Neural progenitor cell (in vitro differentiated cells): ENCODE results near the gene RNH1. TPM values are rescaled to one million over a fixed set of nuclear protein-coding genes. Genes with fewer than 3 reads are reported as not detected.

ENCODE experiments used
- DNase-seq: peaks from one replicate; pipeline ENCODE4 v3.0.0-alpha.2; 2016; ENCODE audit warnings: low spot score
- H2AFZ ChIP-seq: fragments of 200-600 bp; sonication (generic); replicated peaks from 2 replicates; pipeline ENCODE4 v1.6.1; 2016; ENCODE audit warnings: antibody characterized with exemption
- H3F3A ChIP-seq: fragments of 200-600 bp; sonication (generic); 2 replicates; pipeline ENCODE4 v1.6.1; 2016; ENCODE audit warnings: antibody characterized with exemption, low read depth
- H3K27ac ChIP-seq: fragments of 200-600 bp; sonication (generic); 2 replicates; pipeline ENCODE4 v1.5.1; 2016; ENCODE audit warnings: mild to moderate bottlenecking
- H3K27me3 ChIP-seq: fragments of 200-600 bp; sonication (generic); 2 replicates; pipeline ENCODE4 v1.6.1; 2016; ENCODE audit warnings: mild to moderate bottlenecking, moderate library complexity
- H3K36me3 ChIP-seq: fragments of 200-600 bp; sonication (generic); 2 replicates; pipeline ENCODE4 v1.5.1; 2016
- H3K4me1 ChIP-seq: fragments of 200-600 bp; sonication (generic); 2 replicates; pipeline ENCODE4 v1.6.1; 2016; ENCODE audit warnings: mixed run types
- H3K4me2 ChIP-seq: fragments of 200-600 bp; sonication (generic); 2 replicates; pipeline ENCODE4 v1.6.1; 2016
- H3K4me3 ChIP-seq: fragments of 200-600 bp; sonication (generic); 2 replicates; pipeline ENCODE4 v1.5.1; 2016
- H3K79me2 ChIP-seq: fragments of 200-600 bp; sonication (generic); 2 replicates; pipeline ENCODE4 v1.6.1; 2016; ENCODE audit warnings: low read depth
- H3K9ac ChIP-seq: fragments of 200-600 bp; sonication (generic); 2 replicates; pipeline ENCODE4 v1.6.1; 2016
- H3K9me3 ChIP-seq: fragments of 200-600 bp; sonication (generic); 2 replicates; pipeline ENCODE4 v1.5.1; 2016; ENCODE audit warnings: low read depth
- H4K20me1 ChIP-seq: fragments of 200-600 bp; sonication (generic); 2 replicates; pipeline ENCODE4 v1.6.1; 2016; ENCODE audit warnings: low read depth
- H3K27ac Mint-ChIP-seq: 3 replicates; pipeline ENCODE4 v1.8.0; 2021; ENCODE audit warnings: mixed read lengths
- H3K27me3 Mint-ChIP-seq: 2 replicates; pipeline ENCODE4 v1.8.0; 2022; ENCODE audit warnings: low read depth, mild to moderate bottlenecking, inconsistent platforms, moderate library complexity, mixed read lengths; ENCODE audit not compliant: insufficient read depth
- H3K36me3 Mint-ChIP-seq: 3 replicates; pipeline ENCODE4 v1.8.0; 2021; ENCODE audit warnings: mixed read lengths
- H3K4me1 Mint-ChIP-seq: 3 replicates; pipeline ENCODE4 v1.8.0; 2021; ENCODE audit warnings: mixed read lengths
- H3K4me3 Mint-ChIP-seq: 3 replicates; pipeline ENCODE4 v1.8.0; 2021; ENCODE audit warnings: mild to moderate bottlenecking, moderate library complexity, mixed read lengths
- H3K9me3 Mint-ChIP-seq: 3 replicates; pipeline ENCODE4 v1.8.0; 2020; ENCODE audit warnings: mixed read lengths
- CTCF ChIP-seq: fragments of 200-600 bp; sonication (generic); IDR thresholded peaks from 2 replicates; pipeline ENCODE4 v1.5.1; 2017; ENCODE audit warnings: antibody characterized with exemption, mild to moderate bottlenecking
- EZH2 ChIP-seq: fragments of 200-600 bp; sonication (generic); IDR thresholded peaks from 2 replicates; pipeline ENCODE4 v1.6.1; 2017; ENCODE audit warnings: antibody characterized with exemption, mild to moderate bottlenecking, moderate library complexity
- EZH2phosphoT487 ChIP-seq: fragments of 200-600 bp; sonication (generic); IDR thresholded peaks from 2 replicates; pipeline ENCODE4 v1.6.1; 2017; ENCODE audit warnings: antibody characterized with exemption
- total RNA-seq: library from RNA; depleted of rRNA; stranded (reverse); fragments of >200 nt; gene quantifications from 2 replicates; pipeline ENCODE4 v1.2.3, GENCODE V29; 2015; ENCODE audit warnings: low replicate concordance

Gene RNH1
- total RNA-seq, 1 donor from 2014 or later = 10.5 TPM

GRCh38 chr11:529728-530411, 22.8 kb upstream of the RNH1 start:
- H3K9me3 Mint-ChIP-seq = no peaks in the 10 kb centered on the region
- H3K79me2 ChIP-seq = peaks cover 12% of the 10 kb centered on the region
- peaks cover 2% of the 10 kb centered on the region for H3K36me3 Mint-ChIP-seq
- H3K9ac ChIP-seq = no peak overlapping the region
- peaks cover 4% of the 10 kb centered on the region for H3F3A ChIP-seq
- no peaks in the 10 kb centered on the region for H3K27me3 ChIP-seq
- peaks cover 2% of the 10 kb centered on the region for H3K27me3 Mint-ChIP-seq
- no peaks in the 10 kb centered on the region for H3K36me3 ChIP-seq
- DNase-seq = no peak
- H3K4me3 Mint-ChIP-seq = no peak overlapping the region
- H3K4me1 Mint-ChIP-seq = no peaks in the 10 kb centered on the region
- peaks cover 5% of the 10 kb centered on the region for H3K4me1 ChIP-seq
- no peak overlapping the region for H2AFZ ChIP-seq
- H3K9me3 ChIP-seq = no peaks in the 10 kb centered on the region
- TF ChIP-seq EZH2phosphoT487 (no peak), CTCF (no peak), EZH2 (no peak)
- no peak overlapping the region for H3K4me3 ChIP-seq
- H3K27ac ChIP-seq = no peak overlapping the region
- H4K20me1 ChIP-seq = peaks cover 23% of the 10 kb centered on the region
- no peak overlapping the region for H3K27ac Mint-ChIP-seq
- no peak overlapping the region for H3K4me2 ChIP-seq

- no peaks in the 10 kb centered on the region for H3K9me3 Mint-ChIP-seq
- no peak overlapping the region for H3K27ac ChIP-seq
- H3K4me3 ChIP-seq = no peak overlapping the region
- TF ChIP-seq EZH2 (no peak), CTCF (no peak), EZH2phosphoT487 (no peak)
- no peaks in the 10 kb centered on the region for H3K4me1 Mint-ChIP-seq
- no peaks in the 10 kb centered on the region for H3K4me1 ChIP-seq
- peaks cover 2% of the 10 kb centered on the region for H3K27me3 Mint-ChIP-seq
- H3K27ac Mint-ChIP-seq = no peak overlapping the region
- no peaks in the 10 kb centered on the region for H3K36me3 ChIP-seq
- no peak for DNase-seq
- H3K9me3 ChIP-seq = no peaks in the 10 kb centered on the region
- no peak overlapping the region for H3K4me3 Mint-ChIP-seq
- H3K27me3 ChIP-seq = no peaks in the 10 kb centered on the region
- no peak overlapping the region for H3K9ac ChIP-seq
- no peak overlapping the region for H3K4me2 ChIP-seq
- H3K36me3 Mint-ChIP-seq = peaks cover 2% of the 10 kb centered on the region
- peaks cover 15% of the 10 kb centered on the region for H4K20me1 ChIP-seq
- H3K79me2 ChIP-seq = peaks cover 4% of the 10 kb centered on the region
- H3F3A ChIP-seq = no peaks in the 10 kb centered on the region
- no peak overlapping the region for H2AFZ ChIP-seq
Measured at GRCh38 chr11:528815-529727, 22.0 kb upstream of the RNH1 start.

- Mint-ChIP-seq H3K9me3 (no peaks in the 10 kb centered on the region), H3K36me3 (peaks cover 4% of the 10 kb centered on the region)
Measured at GRCh38 chr11:528166-528814, 21.2 kb upstream of the RNH1 start.

More at GRCh38 chr11:528166-528814, 21.2 kb upstream of the RNH1 start:
- Mint-ChIP-seq H3K4me3 (no peak overlapping the region), H3K27me3 (peaks cover 2% of the 10 kb centered on the region), H3K4me1 (no peaks in the 10 kb centered on the region), H3K27ac (no peak overlapping the region)
- no peak for TF ChIP-seq EZH2phosphoT487
- TF ChIP-seq CTCF = no peak
- no peak for TF ChIP-seq EZH2
- no peaks in the 10 kb centered on the region for H3K36me3 ChIP-seq
- peaks cover 8% of the 10 kb centered on the region for H4K20me1 ChIP-seq
- no peak overlapping the region for H2AFZ ChIP-seq
- H3K27ac ChIP-seq = no peak overlapping the region
- no peak overlapping the region for H3K4me3 ChIP-seq
- no peaks in the 10 kb centered on the region for H3K79me2 ChIP-seq
- DNase-seq = no peak
- no peak overlapping the region for H3K9ac ChIP-seq
- H3K27me3 ChIP-seq = no peaks in the 10 kb centered on the region
- H3F3A ChIP-seq = no peaks in the 10 kb centered on the region
- no peaks in the 10 kb centered on the region for H3K9me3 ChIP-seq
- no peaks in the 10 kb centered on the region for H3K4me1 ChIP-seq
- no peak overlapping the region for H3K4me2 ChIP-seq
